ENCODE measurements around the gene PCBD1. TPM values are rescaled to one million over a fixed set of nuclear protein-coding genes. Genes with fewer than 3 reads are reported as not detected.

PCBD1 gene
- total RNA-seq, 1 experiment from 2014 or later: 39.7 TPM

GRCh38 chr10:70908406-70909296, 20.3 kb upstream of the PCBD1 start:
- Histone ChIP-seq H3K14ac (ENCODE audit: insufficient read depth, low read length) (no peak overlapping the region), H2BK120ac (ENCODE audit: low read depth, low read length, poor library complexity, severe bottlenecking) (no peak overlapping the region), H3K9ac (ENCODE audit: extremely low read depth, insufficient read length, low read length) (no peak overlapping the region), H3K23me2 (ENCODE audit: insufficient read length, low read depth, low read length, poor library complexity, severe bottlenecking) (no peaks in the 10 kb centered on the region), H2BK15ac (ENCODE audit: low read depth, low read length) (no peak overlapping the region), H2BK12ac (ENCODE audit: insufficient read length, low read depth, low read length) (no peak overlapping the region), H3K4ac (ENCODE audit: low read depth, low read length) (no peak overlapping the region), H4K8ac (replicated peaks; ENCODE audit: insufficient read length, low read depth, low read length) (no peak overlapping the region), H3K9me3 (ENCODE audit: control insufficient read depth, low read depth, low read length) (no peaks in the 10 kb centered on the region), H3K79me2 (ENCODE audit: insufficient read depth, low read length) (no peaks in the 10 kb centered on the region), H3K27me3 (ENCODE audit: insufficient read depth, low read length) (no peaks in the 10 kb centered on the region), H4K5ac (ENCODE audit: insufficient read length, low read depth, low read length) (no peak overlapping the region), H2AFZ (ENCODE audit: low read length) (no peak overlapping the region), H3K4me2 (ENCODE audit: insufficient read depth, insufficient read length, low read length) (no peak overlapping the region), H3K4me1 (ENCODE audit: insufficient read depth, low read length) (no peaks in the 10 kb centered on the region), H4K20me1 (ENCODE audit: control insufficient read depth, insufficient read depth, insufficient read length) (peaks cover 5% of the 10 kb centered on the region), H2AK5ac (ENCODE audit: insufficient read length, low read length) (no peak overlapping the region), H3K18ac (ENCODE audit: insufficient read length, low read depth, low read length) (peak overlapping the region; percentile 7), H4K91ac (ENCODE audit: insufficient read length, low read depth, low read length) (no peak overlapping the region), H3K23ac (ENCODE audit: insufficient read length, low read depth, low read length) (no peak overlapping the region), H2BK5ac (ENCODE audit: insufficient read length, low read length) (no peak overlapping the region), H3K79me1 (ENCODE audit: insufficient read depth, low read depth, low read length, poor library complexity, severe bottlenecking) (no peaks in the 10 kb centered on the region), H2BK20ac (ENCODE audit: low read depth, low read length, poor library complexity, severe bottlenecking) (no peak overlapping the region), H3K56ac (ENCODE audit: insufficient read length, low read depth, low read length) (no peak overlapping the region), H3K27ac (ENCODE audit: insufficient read length, low read depth, low read length) (no peak overlapping the region), H3T11ph (ENCODE audit: low read length) (no peak overlapping the region)
- 100% methylated on average over 1 of the region's 12 CpGs for WGBS (ENCODE audit: extremely low coverage, insufficient read length, low lambda C conversion rate)
- Mint-ChIP-seq H3K27me3 (ENCODE audit: low read depth) (peaks cover 4% of the 10 kb centered on the region), H3K27ac (no peak overlapping the region; a peak in 1 of 7 replicates), H3K36me3 (ENCODE audit: insufficient read depth in 1 of 3, low read depth in 3 of 3) (no peaks in the 10 kb centered on the region), H3K9me3 (peaks cover 0 to 2% of the 10 kb centered on the region in 2 experiments; a peak in 1 of 5 replicates), H3K4me3 (no peak overlapping the region), H3K4me1 (peaks cover 0 to under 1% of the 10 kb centered on the region in 2 experiments; a peak in 2 of 4 replicates)
- DNase-seq: no peak
- TF ChIP-seq CTCF (conservative IDR thresholded peaks at IDR 0.05): no peak

Measured in H9 (cell line).